ENCODE data around the gene CLEC2D. TPM values are rescaled to one million over a fixed set of nuclear protein-coding genes. Genes with fewer than 3 reads are reported as not detected.
"Not testable (repeated sequence)": the region's sequence is repeated elsewhere in the genome, so short reads cannot be mapped to it uniquely, and the experiment has no call there.

Gene CLEC2D
- total RNA-seq, 1 donor from 2014 or later = 4.6 TPM

GRCh38 chr12:9661720-9662119 lies 7.8 kb upstream of the CLEC2D start:
- Mint-ChIP-seq H3K36me3 (ENCODE audit: low read depth) (peaks cover 27% of the 10 kb centered on the region), H3K4me3 (ENCODE audit: unreplicated experiment) (no peak overlapping the region), H3K27ac (ENCODE audit: unreplicated experiment) (no peak overlapping the region), H3K27me3 (ENCODE audit: low read depth) (no peaks in the 10 kb centered on the region), H3K9me3 (ENCODE audit: low read depth) (peaks cover 2% of the 10 kb centered on the region), H3K4me1 (ENCODE audit: low read depth) (peaks cover 3% of the 10 kb centered on the region)
- TF ChIP-seq CTCF (IDR thresholded peaks at IDR 0.05) = no peak
- DNase-seq (ENCODE audit: low spot score) = no peak

GRCh38 chr12:9662488-9662887 lies 7.0 kb upstream of the CLEC2D start:
- no peak for TF ChIP-seq CTCF (IDR thresholded peaks at IDR 0.05)
- Mint-ChIP-seq H3K4me3 (ENCODE audit: unreplicated experiment) (no peak overlapping the region), H3K27ac (ENCODE audit: unreplicated experiment) (no peak overlapping the region), H3K36me3 (ENCODE audit: low read depth) (peaks cover 25% of the 10 kb centered on the region), H3K4me1 (ENCODE audit: low read depth) (peaks cover 7% of the 10 kb centered on the region), H3K27me3 (ENCODE audit: low read depth) (no peaks in the 10 kb centered on the region), H3K9me3 (ENCODE audit: low read depth) (peaks cover 2% of the 10 kb centered on the region)
- DNase-seq (ENCODE audit: low spot score) = no peak

GRCh38 chr12:9667403-9668160 lies 1.9 kb upstream of the CLEC2D start:
- no peaks in the 10 kb centered on the region for H3K9me3 Mint-ChIP-seq (ENCODE audit: low read depth)
- H3K27ac Mint-ChIP-seq (ENCODE audit: unreplicated experiment) = peak overlapping the region; percentile 89
- H3K4me3 Mint-ChIP-seq (ENCODE audit: unreplicated experiment) = no peak overlapping the region
- no peak for TF ChIP-seq CTCF (IDR thresholded peaks at IDR 0.05)
- peaks cover 18% of the 10 kb centered on the region for H3K4me1 Mint-ChIP-seq (ENCODE audit: low read depth)
- no peaks in the 10 kb centered on the region for H3K27me3 Mint-ChIP-seq (ENCODE audit: low read depth)
- DNase-seq (ENCODE audit: low spot score) = no peak
- H3K36me3 Mint-ChIP-seq (ENCODE audit: low read depth) = peaks cover 9% of the 10 kb centered on the region

- no peaks in the 10 kb centered on the region for H3K27me3 Mint-ChIP-seq (ENCODE audit: low read depth)
- H3K4me3 Mint-ChIP-seq (ENCODE audit: unreplicated experiment) = no peak overlapping the region
- peaks cover 9% of the 10 kb centered on the region for H3K36me3 Mint-ChIP-seq (ENCODE audit: low read depth)
- TF ChIP-seq CTCF (IDR thresholded peaks at IDR 0.05) = no peak
- H3K4me1 Mint-ChIP-seq (ENCODE audit: low read depth) = peaks cover 22% of the 10 kb centered on the region
- H3K27ac Mint-ChIP-seq (ENCODE audit: unreplicated experiment) = peak overlapping the region; percentile 89
- no peak for DNase-seq (ENCODE audit: low spot score)
- H3K9me3 Mint-ChIP-seq (ENCODE audit: low read depth) = no peaks in the 10 kb centered on the region
Observed at GRCh38 chr12:9668161-9669018, 1.1 kb upstream of the CLEC2D start.

- Mint-ChIP-seq H3K27ac (ENCODE audit: unreplicated experiment) (no peak overlapping the region), H3K36me3 (ENCODE audit: low read depth) (peaks cover 6% of the 10 kb centered on the region), H3K4me1 (ENCODE audit: low read depth) (peaks cover 28% of the 10 kb centered on the region), H3K4me3 (ENCODE audit: unreplicated experiment) (no peak overlapping the region), H3K27me3 (ENCODE audit: low read depth) (no peaks in the 10 kb centered on the region), H3K9me3 (ENCODE audit: low read depth) (no peaks in the 10 kb centered on the region)
- TF ChIP-seq CTCF (IDR thresholded peaks at IDR 0.05) = no peak
- no peak for DNase-seq (ENCODE audit: low spot score)
Observed at GRCh38 chr12:9669019-9669326, 540 bp upstream of the CLEC2D start.

GRCh38 chr12:9672340-9672739 lies 2.8 kb downstream of the CLEC2D start:
- not testable (repeated sequence) for H3K36me3 Mint-ChIP-seq (ENCODE audit: low read depth); H3K9me3 Mint-ChIP-seq (ENCODE audit: low read depth); H3K27me3 Mint-ChIP-seq (ENCODE audit: low read depth); H3K27ac Mint-ChIP-seq (ENCODE audit: unreplicated experiment); H3K4me3 Mint-ChIP-seq (ENCODE audit: unreplicated experiment); DNase-seq (ENCODE audit: low spot score)
- peaks cover 30% of the 10 kb centered on the region for H3K4me1 Mint-ChIP-seq (ENCODE audit: low read depth)

Measured in chondrocyte (in vitro differentiated cells).